ENCODE data around the gene KIAA0319L.

The KIAA0319L gene

GRCh38 chr1:35439626-35440025 lies 117.6 kb downstream of the KIAA0319L start:
- DNase-seq: no peak

GRCh38 chr1:35437200-35437599 lies 120.0 kb downstream of the KIAA0319L start:
- no peak for DNase-seq

- no peak for DNase-seq
Observed at GRCh38 chr1:35436078-35436477, 121.1 kb downstream of the KIAA0319L start.

GRCh38 chr1:35434703-35435102 lies 122.5 kb downstream of the KIAA0319L start:
- DNase-seq: no peak

- DNase-seq: no peak
Observed at GRCh38 chr1:35433714-35434113, 123.5 kb downstream of the KIAA0319L start.

- no peak for DNase-seq
Observed at GRCh38 chr1:35432231-35432630, 125.0 kb downstream of the KIAA0319L start.

- no peak for DNase-seq
Observed at GRCh38 chr1:35431173-35431599, 126.0 kb downstream of the KIAA0319L start.

- no peak for DNase-seq
Observed at GRCh38 chr1:35430762-35431161, 126.4 kb downstream of the KIAA0319L start.

- no peak for DNase-seq
Observed at GRCh38 chr1:35428360-35428759, 128.8 kb downstream of the KIAA0319L start.

GRCh38 chr1:35426097-35426586 lies 131.1 kb downstream of the KIAA0319L start:
- no peak for DNase-seq

GRCh38 chr1:35408925-35409324 lies 148.3 kb downstream of the KIAA0319L start:
- no peak for DNase-seq

GRCh38 chr1:35407743-35408142 lies 149.5 kb downstream of the KIAA0319L start:
- DNase-seq: no peak

GRCh38 chr1:35406103-35406502 lies 151.1 kb downstream of the KIAA0319L start:
- no peak for DNase-seq

- DNase-seq: no peak
Observed at GRCh38 chr1:35401049-35401448, 156.2 kb downstream of the KIAA0319L start.

- DNase-seq: no peak
Observed at GRCh38 chr1:35398739-35399138, 158.5 kb downstream of the KIAA0319L start.

GRCh38 chr1:35394386-35394785 lies 162.8 kb downstream of the KIAA0319L start:
- DNase-seq: no peak

- DNase-seq: no peak
Observed at GRCh38 chr1:35390600-35391494, 166.4 kb downstream of the KIAA0319L start.

GRCh38 chr1:35386959-35387358 lies 170.2 kb downstream of the KIAA0319L start:
- no peak for DNase-seq

GRCh38 chr1:35386290-35386689 lies 170.9 kb downstream of the KIAA0319L start:
- DNase-seq: no peak

Data from CD4-positive, alpha-beta T cell treated with Interleukin-6 for 4 hours (primary cell).